GM10248 (cell line): ENCODE measurements around the gene CFHR3.
A peak's percentile ranks its signal among the peaks of the same experiment; 100 is the strongest.
"Not testable (repeated sequence)": the region's sequence is repeated elsewhere in the genome, so short reads cannot be mapped to it uniquely, and the experiment has no call there.

Experiments
- CTCF ChIA-PET: fragments of 300-600 bp; sonication (Branson Sonifier 250); formaldehyde crosslinking; extraction: SDS; loops from one replicate; lab custom pipeline; 2021; ENCODE audit warnings: antibody characterized with exemption; lab: Yijun Ruan, JAX
- POLR2A ChIA-PET: fragments of 350-650 bp; sonication (Branson Sonifier 250); formaldehyde crosslinking; extraction: SDS; loops from one replicate; lab custom pipeline; 2020; ENCODE audit warnings: antibody characterized with exemption; lab: Yijun Ruan, JAX
- DNase-seq: peaks from one replicate; pipeline ENCODE4 v3.0.0; 2012; ENCODE audit errors: extremely low spot score
- CTCF ChIP-seq: IDR thresholded peaks from 2 replicates; pipeline ENCODE4 v1.5.1; 2012; ENCODE audit warnings: mild to moderate bottlenecking, low read depth; ENCODE audit errors: extremely low read depth, missing control alignments, control extremely low read depth

The CFHR3 gene

GRCh38 chr1:196808529-196809235, 34.0 kb downstream of the CFHR3 start:
- CTCF ChIA-PET, result no interaction called here
- POLR2A ChIA-PET, result no interaction called here

GRCh38 chr1:196817442-196817841, 42.8 kb downstream of the CFHR3 start:
- POLR2A ChIA-PET, CTCF ChIA-PET, DNase-seq: not testable (repeated sequence)

More at GRCh38 chr1:196808529-196809235, 34.0 kb downstream of the CFHR3 start:
- DNase-seq, result no peak
- no peak for TF ChIP-seq CTCF

- DNase-seq, POLR2A ChIA-PET, CTCF ChIA-PET: not testable (repeated sequence)
These were observed 44.9 kb downstream of the CFHR3 start, which contains the start of gene CFHR1 for GRCh38 chr1:196819531-196819930. Gene CFHR1 (plus strand): TSS chr1:196819731. CDS start chr1:196819845, 114 bp downstream.

- POLR2A ChIA-PET, CTCF ChIA-PET: not testable (repeated sequence)
- peak; percentile 15 for DNase-seq
- TF ChIP-seq CTCF, result peak; percentile 30
These were observed 53.2 kb downstream of the CFHR3 start for GRCh38 chr1:196827860-196828259.
